HCT116 (cell line): ENCODE results near the gene ZNF747. TPM values are rescaled to one million over a fixed set of nuclear protein-coding genes. Genes with fewer than 3 reads are reported as not detected.

Experiments
- ATAC-seq: fragments of 200-7000 bp; cut with Tn5 transposase; 2 replicates; pipeline ENCODE4 v1.9.1; 2020; ENCODE audit warnings: mild to moderate bottlenecking, moderate library complexity
- BruUV-seq: library from RNA; stranded (reverse); fragments of 400-500 nt; replicated peaks from 2 replicates; lab custom pipeline; 2021; lab: Mats Ljungman, UMichigan
- CTCF ChIA-PET: fragments of 300-600 bp; sonication (Branson Sonifier 250); formaldehyde crosslinking; loops from one replicate; lab custom pipeline; 2021; ENCODE audit warnings: antibody characterized with exemption; lab: Charles Lee
- POLR2A ChIA-PET: fragments of 300-600, 350-600 bp; sonication (Branson Sonifier 250); formaldehyde crosslinking; loops from one replicate; lab custom pipeline; 2021; ENCODE audit warnings: antibody characterized with exemption; lab: Charles Lee
- RAD21 ChIA-PET, 2 experiments: fragments of 300-600 bp; sonication (Branson Sonifier 250); formaldehyde crosslinking; loops; one replicate each; lab custom pipeline; 2023; ENCODE audit warnings: low total read pairs in 2 of 2; ENCODE audit not compliant: uncharacterized antibody in 2 of 2, unreplicated experiment in 2 of 2, low non-redundant PET in 1 of 2; lab: Charles Lee
- DNase-seq: peaks from one replicate; pipeline ENCODE4 v3.0.0-alpha.2; 2010; ENCODE audit warnings: low read depth, low spot score
- H2AFZ ChIP-seq: fragments of 200-600 bp; shearing (Covaris generic), sonication (generic); 2 replicates; pipeline ENCODE4 v1.6.1; 2017; ENCODE audit warnings: low read depth, mixed run types, mixed read lengths, antibody characterized with exemption, low read length; ENCODE audit not compliant: poor library complexity, severe bottlenecking
- H3K27ac ChIP-seq: 2 replicates; pipeline ENCODE4 v1.5.1; 2012; ENCODE audit warnings: low read depth, low read length
- H3K27me3 ChIP-seq: fragments of 200-600 bp; sonication (generic); 2 replicates; pipeline ENCODE4 v1.6.1; 2016; ENCODE audit warnings: mixed run types, low read length, mixed read lengths; ENCODE audit not compliant: insufficient read depth
- H3K36me3 ChIP-seq, 2 experiments: fragments of 200-500 bp in 1 of 2; fragments of 200-600 bp in 1 of 2; sonication (Bioruptor generic) in 1 of 2; sonication (generic) in 1 of 2; 2 replicates each; pipeline versions ENCODE4 v1.5.1 to v1.6.1; 2014 to 2016; ENCODE audit warnings: low read length in 2 of 2, inconsistent platforms in 1 of 2, mixed read lengths in 1 of 2, mixed run types in 1 of 2; ENCODE audit not compliant: insufficient read depth in 2 of 2, control insufficient read depth in 1 of 2
- H3K4me1 ChIP-seq, 2 experiments: fragments of 200-600 bp in 1 of 2; sonication (generic) in 1 of 2; 2 replicates each; pipeline versions ENCODE4 v1.5.1 to v1.6.1; 2012 to 2017; ENCODE audit warnings: low read length in 2 of 2, inconsistent platforms in 1 of 2, mild to moderate bottlenecking in 1 of 2, mixed read lengths in 1 of 2, mixed run types in 1 of 2, moderate library complexity in 1 of 2; ENCODE audit not compliant: insufficient read depth in 2 of 2, control insufficient read depth in 1 of 2
- H3K4me2 ChIP-seq: fragments of 200-600 bp; sonication (generic); 2 replicates; pipeline ENCODE4 v1.6.1; 2017; ENCODE audit warnings: mixed run types, low read length, mixed read lengths
- H3K4me3 ChIP-seq, 2 experiments: fragments of 200-600 bp in 1 of 2; sonication (generic) in 1 of 2; replicated peaks in 1 of 2; 2 replicates each; pipeline ENCODE4 v1.5.1; 2011 to 2016; ENCODE audit warnings: low read length in 2 of 2, control low read depth in 1 of 2, low read depth in 1 of 2, mild to moderate bottlenecking in 1 of 2, mixed read lengths in 1 of 2, mixed run types in 1 of 2
- H3K79me2 ChIP-seq: fragments of 200-600 bp; sonication (generic); 2 replicates; pipeline ENCODE4 v1.6.1; 2017; ENCODE audit warnings: mild to moderate bottlenecking, mixed run types, low read length, moderate library complexity, mixed read lengths; ENCODE audit not compliant: insufficient read depth
- H3K9ac ChIP-seq: fragments of 200-600 bp; sonication (generic); 2 replicates; pipeline ENCODE4 v1.6.1; 2016; ENCODE audit warnings: low read length, mixed read lengths
- H3K9me2 ChIP-seq: fragments of 200-600 bp; sonication (generic), shearing (Covaris generic); 2 replicates; pipeline ENCODE4 v1.6.1; 2017; ENCODE audit warnings: mixed run types, mild to moderate bottlenecking, moderate library complexity; ENCODE audit not compliant: insufficient read depth
- H3K9me3 ChIP-seq, 2 experiments: fragments of 200-500 bp in 1 of 2; fragments of 200-600 bp in 1 of 2; sonication (Bioruptor generic) in 1 of 2; sonication (generic) in 1 of 2; 2 replicates each; pipeline ENCODE4 v1.6.1; 2014 to 2017; ENCODE audit warnings: low read length in 2 of 2, mixed read lengths in 2 of 2, inconsistent platforms in 1 of 2, low read depth in 1 of 2, mild to moderate bottlenecking in 1 of 2, mixed run types in 1 of 2, moderate library complexity in 1 of 2; ENCODE audit not compliant: control insufficient read depth in 1 of 2, insufficient read depth in 1 of 2
- H4K20me1 ChIP-seq: fragments of 200-600 bp; sonication (generic), shearing (Covaris generic); 2 replicates; pipeline ENCODE4 v1.6.1; 2017; ENCODE audit warnings: mixed run types, mild to moderate bottlenecking, moderate library complexity; ENCODE audit not compliant: insufficient read depth
- ATF3 ChIP-seq: IDR thresholded peaks from 2 replicates; pipeline ENCODE4 v1.6.1; 2012
- CBX3 ChIP-seq: IDR thresholded peaks from 2 replicates; pipeline ENCODE4 v1.6.1; 2012; ENCODE audit warnings: low read depth
- CEBPB ChIP-seq: IDR thresholded peaks from 2 replicates; pipeline ENCODE4 v1.6.1; 2012; ENCODE audit warnings: low read depth
- CTCF ChIP-seq, 3 experiments: fragments of 200-600 bp in 1 of 3; sonication (generic) in 1 of 3; IDR thresholded peaks in 2 of 3; conservative IDR thresholded peaks in 1 of 3; 2 replicates each; pipeline ENCODE4 v1.5.1; 2012 to 2017; ENCODE audit warnings: low read depth in 2 of 3, low read length in 2 of 3, antibody characterized with exemption in 1 of 3, borderline replicate concordance in 1 of 3, control low read depth in 1 of 3, mild to moderate bottlenecking in 1 of 3, mixed read lengths in 1 of 3, mixed run types in 1 of 3, moderate library complexity in 1 of 3; ENCODE audit not compliant: insufficient read depth in 1 of 3
- EGR1 ChIP-seq: IDR thresholded peaks from 2 replicates; pipeline ENCODE4 v1.6.1; 2012; ENCODE audit warnings: low read depth
- ELF1 ChIP-seq: IDR thresholded peaks from 2 replicates; pipeline ENCODE4 v1.6.1; 2012; ENCODE audit warnings: low read depth, borderline replicate concordance
- EZH2 ChIP-seq: fragments of 200-600 bp; sonication (generic); IDR thresholded peaks from 2 replicates; pipeline ENCODE4 v1.6.1; 2017; ENCODE audit warnings: antibody characterized with exemption, mixed run types
- EZH2phosphoT487 ChIP-seq: fragments of 200-600 bp; IDR thresholded peaks from 2 replicates; pipeline ENCODE4 v1.6.1; 2018; ENCODE audit warnings: antibody characterized with exemption, borderline replicate concordance
- FOSL1 ChIP-seq: IDR thresholded peaks from 2 replicates; pipeline ENCODE4 v1.6.1; 2012; ENCODE audit warnings: low read depth
- JUND ChIP-seq: IDR thresholded peaks from 2 replicates; pipeline ENCODE4 v1.6.1; 2012
- MAX ChIP-seq: IDR thresholded peaks from 2 replicates; pipeline ENCODE4 v1.6.1; 2012
- RAD21 ChIP-seq: IDR thresholded peaks from 2 replicates; pipeline ENCODE4 v1.6.1; 2012; ENCODE audit warnings: low read depth, mild to moderate bottlenecking
- REST ChIP-seq: IDR thresholded peaks from 2 replicates; pipeline ENCODE4 v1.6.1; 2012; ENCODE audit warnings: low read depth
- SP1 ChIP-seq: IDR thresholded peaks from 2 replicates; pipeline ENCODE4 v1.6.1; 2012; ENCODE audit warnings: low read depth
- SRF ChIP-seq: IDR thresholded peaks from 2 replicates; pipeline ENCODE4 v1.6.1; 2012; ENCODE audit warnings: low read depth
- TCF7L2 ChIP-seq: IDR thresholded peaks from 2 replicates; pipeline ENCODE4 v1.7.0; 2011; ENCODE audit warnings: borderline replicate concordance, inconsistent platforms; ENCODE audit not compliant: insufficient read depth, insufficient read length; ENCODE audit errors: extremely low read depth
- YY1 ChIP-seq: IDR thresholded peaks from 2 replicates; pipeline ENCODE4 v1.6.1; 2011; ENCODE audit warnings: low read length, low read depth, moderate library complexity, mild to moderate bottlenecking; ENCODE audit not compliant: insufficient replicate concordance; ENCODE audit errors: extremely low read depth
- ZFX ChIP-seq: fragments of 450-650 bp; IDR thresholded peaks from 2 replicates; pipeline ENCODE4 v1.6.1; 2017
- ZNF274 ChIP-seq: fragments of 200-500 bp; sonication (Bioruptor generic); IDR thresholded peaks from 2 replicates; pipeline ENCODE4 v1.6.1; 2014; ENCODE audit warnings: mild to moderate bottlenecking, low read depth, low read length, inconsistent platforms
- intact Hi-C: fragments of 100-400 bp; cut with micrococcal nuclease; formaldehyde crosslinking; loops from 2 replicates; pipeline ENCODE4 v1.10.0; 2022
- total RNA-seq: library from RNA; stranded (reverse); gene quantifications from one replicate; pipeline ENCODE4 v1.2.1, GENCODE V29; 2021; ENCODE audit not compliant: unreplicated experiment

ZNF747 gene
- total RNA-seq, 1 experiment from 2014 or later = 2.1 TPM

- H3K36me3 ChIP-seq = no peaks in the 10 kb centered on the region
- H3K4me2 ChIP-seq = no peak overlapping the region
- H3K79me2 ChIP-seq = no peaks in the 10 kb centered on the region
- intact Hi-C loops = no loop called here
- TF ChIP-seq EZH2phosphoT487 (no peak), ZFX (no peak), YY1 (no peak), SP1 (no peak), MAX (no peak), FOSL1 (no peak), CBX3 (no peak), REST (no peak), ATF3 (no peak), ZNF274 (no peak), JUND (no peak), RAD21 (no peak), CEBPB (no peak), CTCF (IDR thresholded peaks at IDR 0.05 in 2 of 3, conservative IDR thresholded peaks at IDR 0.05 in 1 of 3; ENCODE audit: borderline replicate concordance in 1 of 3, insufficient read depth in 1 of 3, low read depth in 2 of 3, low read length in 2 of 3) (no peak), SRF (no peak), TCF7L2 (no peak), ELF1 (no peak), EGR1 (no peak), EZH2 (no peak)
- no peaks in the 10 kb centered on the region for H4K20me1 ChIP-seq
- CTCF ChIA-PET = interaction anchor here (1.0 kb wide), 1 partner anchor 32 kb away, joined by 3 read pairs; no protein-coding TSS in a partner anchor
- H2AFZ ChIP-seq = no peak overlapping the region
- RAD21 ChIA-PET = no interaction called here
- H3K4me1 ChIP-seq = peaks cover 4 to 14% of the 10 kb centered on the region in 2 experiments; a peak in 2 of 4 replicates
- no peaks in the 10 kb centered on the region for H3K27me3 ChIP-seq
- ATAC-seq (no peak), DNase-seq (no peak)
- no peak overlapping the region for H3K27ac ChIP-seq
- H3K9me3 ChIP-seq = no peaks in the 10 kb centered on the region
- no peaks in the 10 kb centered on the region for H3K9me2 ChIP-seq
- POLR2A ChIA-PET = no interaction called here
- BruUV-seq = no TSS peak
- no peak overlapping the region for H3K4me3 ChIP-seq
- H3K9ac ChIP-seq = no peak overlapping the region
Observed at GRCh38 chr16:30566531-30566930, 31.9 kb upstream of the ZNF747 start.
